CD8-positive, alpha-beta memory T cell (primary cell): ENCODE results near the gene RNF150. TPM values are rescaled to one million over a fixed set of nuclear protein-coding genes. Genes with fewer than 3 reads are reported as not detected.

ENCODE experiments used
- CTCF ChIA-PET: fragments of 350-600 bp; sonication (Branson Sonifier 250); formaldehyde crosslinking; loops from one replicate; lab custom pipeline; 2021; ENCODE audit warnings: antibody characterized with exemption; lab: Charles Lee
- POLR2A ChIA-PET: fragments of 350-600 bp; sonication (Branson Sonifier 250); formaldehyde crosslinking; loops from one replicate; lab custom pipeline; 2021; ENCODE audit warnings: antibody characterized with exemption; lab: Charles Lee
- DNase-seq, 5 donors: peaks; one replicate each; pipeline versions ENCODE4 v3.0.0 to v3.0.0-alpha.2; 2020 to 2022; ENCODE audit warnings: mixed read lengths in 1 of 5
- H3K27ac ChIP-seq: one replicate; pipeline ENCODE4 v1.7.0; 2013; ENCODE audit warnings: low read depth, mild to moderate bottlenecking, low read length, moderate library complexity
- H3K27me3 ChIP-seq: 2 replicates; pipeline ENCODE4 v1.7.0; 2013; ENCODE audit warnings: low read length, mild to moderate bottlenecking; ENCODE audit not compliant: insufficient read depth, poor library complexity, severe bottlenecking
- H3K36me3 ChIP-seq: 2 replicates; pipeline ENCODE4 v1.7.0; 2013; ENCODE audit warnings: mild to moderate bottlenecking, low read length, moderate library complexity; ENCODE audit not compliant: insufficient read depth
- H3K4me1 ChIP-seq: 2 replicates; pipeline ENCODE4 v1.7.0; 2013; ENCODE audit warnings: mild to moderate bottlenecking, low read length, moderate library complexity; ENCODE audit not compliant: insufficient read depth
- H3K4me3 ChIP-seq: 2 replicates; pipeline ENCODE4 v1.7.0; 2013; ENCODE audit warnings: mild to moderate bottlenecking, low read length
- H3K9me3 ChIP-seq: 2 replicates; pipeline ENCODE4 v1.7.0; 2013; ENCODE audit warnings: mild to moderate bottlenecking, low read length
- H3K27ac Mint-ChIP-seq, 8 donors: one replicate each; pipeline ENCODE4 v1.8.0; 2020 to 2021; ENCODE audit warnings: mixed read lengths in 8 of 8, mild to moderate bottlenecking in 6 of 8, inconsistent platforms in 3 of 8, moderate library complexity in 3 of 8
- H3K27me3 Mint-ChIP-seq, 2 donors: one replicate each; pipeline ENCODE4 v1.8.0; 2020 to 2021; ENCODE audit warnings: mixed read lengths in 2 of 2, mild to moderate bottlenecking in 1 of 2, moderate library complexity in 1 of 2
- H3K36me3 Mint-ChIP-seq, 3 donors: one replicate each; pipeline ENCODE4 v1.8.0; 2020 to 2021; ENCODE audit warnings: mixed read lengths in 3 of 3, inconsistent platforms in 1 of 3, mild to moderate bottlenecking in 1 of 3
- H3K4me1 Mint-ChIP-seq, 3 donors: one replicate each; pipeline ENCODE4 v1.8.0; 2020 to 2021; ENCODE audit warnings: mixed read lengths in 3 of 3, inconsistent platforms in 1 of 3, mild to moderate bottlenecking in 1 of 3
- H3K4me3 Mint-ChIP-seq, 7 donors: one replicate each; pipeline ENCODE4 v1.8.0; 2020 to 2021; ENCODE audit warnings: mixed read lengths in 7 of 7, mild to moderate bottlenecking in 6 of 7, moderate library complexity in 4 of 7, inconsistent platforms in 2 of 7
- H3K9me3 Mint-ChIP-seq, 5 donors: one replicate each; pipeline ENCODE4 v1.8.0; 2020 to 2022; ENCODE audit warnings: mixed read lengths in 5 of 5, mild to moderate bottlenecking in 3 of 5, moderate library complexity in 2 of 5, inconsistent platforms in 1 of 5
- polyA plus RNA-seq: library from polyadenylated mRNA; unstranded; fragments of 300-500 nt; fragmentation: Illumina TruSeq; gene quantifications from one replicate; pipeline ENCODE4 v1.2.3, GENCODE V29; 2021
- total RNA-seq, 2 experiments: library from RNA; stranded (reverse); gene quantifications; one replicate each; pipeline ENCODE4 v1.2.3, GENCODE V29; 2021

The RNF150 gene
- total and polyA plus RNA-seq, 3 experiments from 2014 or later, result not detected

DNA sequence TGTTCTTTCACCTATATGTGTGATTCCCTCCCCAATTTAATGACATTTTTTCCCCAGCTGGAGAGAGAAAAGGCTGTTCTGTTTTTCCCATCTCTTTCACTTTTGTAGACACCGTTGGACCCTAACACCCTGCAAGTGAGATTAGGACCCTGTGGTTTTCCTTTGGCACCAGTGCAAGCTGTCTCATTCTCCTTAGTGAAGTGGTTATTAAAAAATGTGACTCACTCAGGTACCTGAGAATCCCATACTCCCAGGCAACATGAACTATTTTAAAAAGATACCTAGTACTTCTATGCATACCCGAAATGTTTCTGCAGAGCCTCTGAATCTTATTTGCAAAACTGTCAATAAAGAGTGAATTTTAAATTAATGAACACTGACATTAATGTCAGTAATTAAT, 201.4 kb downstream of the RNF150 start:
- Mint-ChIP-seq H3K4me1 (no peaks in the 10 kb centered on the region), H3K27me3 (peaks cover 1 to 3% of the 10 kb centered on the region in 2 donors), H3K36me3 (peaks cover 0 to 2% (median 0%) of the 10 kb centered on the region in 3 donors), H3K9me3 (peaks cover 0 to 5% (median 0%) of the 10 kb centered on the region in 5 donors), H3K27ac (no peak overlapping the region), H3K4me3 (no peak overlapping the region)
- no peaks in the 10 kb centered on the region for H3K4me1 ChIP-seq
- no peak overlapping the region for H3K27ac ChIP-seq
- H3K27me3 ChIP-seq, result no peaks in the 10 kb centered on the region
- no peaks in the 10 kb centered on the region for H3K36me3 ChIP-seq
- ChIA-PET CTCF (no interaction called here), POLR2A (no interaction called here)
- DNase-seq, result no peak
- H3K9me3 ChIP-seq, result no peaks in the 10 kb centered on the region
- no peak overlapping the region for H3K4me3 ChIP-seq

DNA sequence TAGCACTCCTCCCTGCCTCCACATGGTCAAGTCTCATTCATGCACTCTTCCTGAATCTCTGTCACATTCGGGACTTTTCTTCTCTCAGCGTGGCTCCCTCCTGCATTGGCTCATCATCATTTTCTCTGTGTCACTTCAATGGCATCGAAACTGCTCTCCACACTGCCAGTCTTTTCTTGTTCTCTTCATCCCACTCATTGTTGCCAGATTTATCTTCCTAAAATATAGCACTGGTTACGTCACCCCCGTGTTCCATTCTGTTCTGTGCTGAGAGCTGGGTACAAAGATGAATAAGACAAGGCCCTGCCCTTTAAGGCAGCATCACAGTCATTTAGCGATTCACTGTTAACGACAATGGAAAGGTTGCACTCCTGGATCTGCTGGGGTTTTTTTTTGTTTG, 202.7 kb downstream of the RNF150 start:
- ChIA-PET CTCF (no interaction called here), POLR2A (no interaction called here)
- Mint-ChIP-seq H3K27ac (no peak overlapping the region), H3K4me1 (no peaks in the 10 kb centered on the region), H3K9me3 (peaks cover 0 to 5% (median 0%) of the 10 kb centered on the region in 5 donors), H3K36me3 (peaks cover 0 to 2% (median 0%) of the 10 kb centered on the region in 3 donors), H3K4me3 (no peak overlapping the region), H3K27me3 (peaks cover 1 to 3% of the 10 kb centered on the region in 2 donors)
- no peak for DNase-seq
- Histone ChIP-seq H3K9me3 (no peaks in the 10 kb centered on the region), H3K27me3 (no peaks in the 10 kb centered on the region), H3K36me3 (no peaks in the 10 kb centered on the region), H3K4me3 (no peak overlapping the region), H3K4me1 (no peaks in the 10 kb centered on the region), H3K27ac (no peak overlapping the region)

DNA sequence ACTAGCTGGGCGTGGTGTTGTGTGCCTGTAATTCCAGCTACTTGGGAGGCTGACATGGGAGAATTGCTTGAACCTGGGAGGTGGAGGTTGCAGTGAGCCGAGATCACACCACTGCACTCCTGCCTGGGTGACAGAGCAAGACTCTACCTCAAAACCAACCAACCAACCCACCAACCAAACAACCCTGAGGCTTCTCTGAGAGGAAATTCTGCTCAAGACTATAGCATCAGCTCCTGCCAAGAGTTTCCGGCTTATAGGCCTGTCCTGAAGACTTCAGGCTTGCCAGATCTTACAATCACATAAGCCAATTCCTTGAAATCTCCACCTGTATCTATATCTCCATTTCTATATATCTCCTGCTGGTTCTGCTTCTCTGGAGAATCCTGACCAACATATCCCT, 203.3 kb downstream of the RNF150 start:
- no peak overlapping the region for H3K4me3 Mint-ChIP-seq
- no peaks in the 10 kb centered on the region for H3K4me1 Mint-ChIP-seq

DNA sequence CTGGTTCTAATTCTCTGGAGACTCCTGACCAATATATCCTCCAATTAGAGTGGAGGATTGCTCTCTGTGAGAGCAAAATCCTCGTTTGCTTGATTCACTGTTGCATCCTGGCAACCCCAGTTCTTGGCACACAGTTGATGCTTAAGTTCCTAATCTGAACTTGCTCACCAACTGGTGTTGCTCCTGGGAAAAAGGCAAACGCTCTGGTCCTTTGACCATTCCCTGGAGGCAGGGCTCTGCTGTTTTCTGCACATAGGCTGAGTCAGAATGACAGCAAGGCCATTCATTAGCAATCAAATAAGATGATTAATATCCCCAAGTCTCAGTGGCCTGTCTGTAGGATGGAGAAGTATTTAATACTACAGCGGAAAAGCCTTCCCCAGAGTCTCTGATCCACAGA, 204.4 kb downstream of the RNF150 start:
- no peak for DNase-seq
- CTCF ChIA-PET, result no interaction called here
- Mint-ChIP-seq H3K4me3 (no peak overlapping the region), H3K27me3 (peaks cover 1 to 3% of the 10 kb centered on the region in 2 donors), H3K9me3 (peaks cover 0 to 3% (median 0%) of the 10 kb centered on the region in 5 donors), H3K27ac (peak overlapping the region in 1 of 8 donors; percentile 25), H3K36me3 (peaks cover 0 to 2% (median 0%) of the 10 kb centered on the region in 3 donors), H3K4me1 (no peaks in the 10 kb centered on the region)
- H3K36me3 ChIP-seq, result no peaks in the 10 kb centered on the region
- H3K4me1 ChIP-seq, result no peaks in the 10 kb centered on the region
- POLR2A ChIA-PET, result no interaction called here
- no peaks in the 10 kb centered on the region for H3K9me3 ChIP-seq
- no peak overlapping the region for H3K4me3 ChIP-seq
- H3K27me3 ChIP-seq, result no peaks in the 10 kb centered on the region
- H3K27ac ChIP-seq, result no peak overlapping the region

More for the DNA sequence above, 203.3 kb downstream of the RNF150 start:
- no peak overlapping the region for H3K4me3 ChIP-seq
- Mint-ChIP-seq H3K36me3 (peaks cover 0 to 2% (median 0%) of the 10 kb centered on the region in 3 donors), H3K27ac (no peak overlapping the region), H3K9me3 (peaks cover 0 to 5% (median 0%) of the 10 kb centered on the region in 5 donors), H3K27me3 (peaks cover 1 to 3% of the 10 kb centered on the region in 2 donors)
- no peaks in the 10 kb centered on the region for H3K36me3 ChIP-seq
- ChIA-PET POLR2A (no interaction called here), CTCF (no interaction called here)
- no peaks in the 10 kb centered on the region for H3K27me3 ChIP-seq
- H3K9me3 ChIP-seq, result no peaks in the 10 kb centered on the region
- H3K27ac ChIP-seq, result no peak overlapping the region
- no peak for DNase-seq
- no peaks in the 10 kb centered on the region for H3K4me1 ChIP-seq

DNA sequence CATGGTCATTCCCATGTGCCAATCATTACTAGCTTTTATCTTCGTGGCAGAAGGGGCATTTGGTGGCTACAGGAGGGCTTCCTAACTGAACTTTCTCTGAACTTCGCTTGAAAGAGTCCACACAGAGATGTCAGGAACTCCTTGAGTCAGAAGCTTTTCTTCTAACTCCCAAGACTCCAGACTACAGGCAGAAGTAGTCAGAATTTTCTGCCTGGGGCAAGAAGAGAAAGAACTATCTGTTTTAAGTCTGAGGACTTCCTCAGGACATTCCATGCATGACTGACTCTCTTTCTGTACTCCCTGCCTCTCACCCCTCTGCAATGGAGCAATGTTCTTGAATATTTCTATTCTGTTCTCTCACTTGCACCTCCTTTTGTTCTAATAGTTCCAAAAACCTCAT, 206.6 kb downstream of the RNF150 start:
- Histone ChIP-seq H3K4me3 (no peak overlapping the region), H3K36me3 (no peaks in the 10 kb centered on the region), H3K9me3 (no peaks in the 10 kb centered on the region), H3K27me3 (no peaks in the 10 kb centered on the region), H3K27ac (no peak overlapping the region), H3K4me1 (no peaks in the 10 kb centered on the region)
- no peak for DNase-seq
- Mint-ChIP-seq H3K27ac (no peak overlapping the region), H3K9me3 (peaks cover 0 to 4% (median 0%) of the 10 kb centered on the region in 5 donors), H3K4me1 (no peaks in the 10 kb centered on the region), H3K36me3 (no peaks in the 10 kb centered on the region), H3K4me3 (no peak overlapping the region), H3K27me3 (no peaks in the 10 kb centered on the region)
- ChIA-PET POLR2A (no interaction called here), CTCF (no interaction called here)

DNA sequence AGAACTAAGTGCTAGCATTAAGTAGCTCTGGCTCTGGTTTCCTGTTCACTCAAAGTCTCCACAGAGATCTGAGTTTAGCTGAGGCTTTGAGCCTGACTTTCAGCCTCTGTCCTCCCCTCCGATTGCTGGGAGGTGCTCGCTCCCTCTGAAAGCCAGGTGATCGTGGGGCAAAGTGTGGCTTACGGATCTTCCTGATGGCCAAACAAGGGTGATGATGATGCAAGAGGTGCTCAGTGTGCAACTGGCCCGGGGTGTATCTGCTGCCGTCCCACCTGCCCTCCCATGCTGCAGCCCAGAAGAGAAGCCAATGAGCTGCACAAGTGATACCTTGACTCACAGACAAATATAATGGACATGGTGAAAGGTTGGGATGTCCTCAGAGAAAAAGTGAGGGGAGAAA, 207.9 kb downstream of the RNF150 start:
- Histone ChIP-seq H3K9me3 (no peaks in the 10 kb centered on the region), H3K4me1 (no peaks in the 10 kb centered on the region), H3K4me3 (no peak overlapping the region), H3K27me3 (no peaks in the 10 kb centered on the region), H3K27ac (no peak overlapping the region), H3K36me3 (no peaks in the 10 kb centered on the region)
- CTCF ChIA-PET, result no interaction called here
- Mint-ChIP-seq H3K4me1 (no peaks in the 10 kb centered on the region), H3K27me3 (no peaks in the 10 kb centered on the region), H3K27ac (no peak overlapping the region), H3K4me3 (no peak overlapping the region), H3K36me3 (no peaks in the 10 kb centered on the region), H3K9me3 (peaks cover 0 to 3% (median 2%) of the 10 kb centered on the region in 5 donors)
- no peak for DNase-seq
- POLR2A ChIA-PET, result no interaction called here

DNA sequence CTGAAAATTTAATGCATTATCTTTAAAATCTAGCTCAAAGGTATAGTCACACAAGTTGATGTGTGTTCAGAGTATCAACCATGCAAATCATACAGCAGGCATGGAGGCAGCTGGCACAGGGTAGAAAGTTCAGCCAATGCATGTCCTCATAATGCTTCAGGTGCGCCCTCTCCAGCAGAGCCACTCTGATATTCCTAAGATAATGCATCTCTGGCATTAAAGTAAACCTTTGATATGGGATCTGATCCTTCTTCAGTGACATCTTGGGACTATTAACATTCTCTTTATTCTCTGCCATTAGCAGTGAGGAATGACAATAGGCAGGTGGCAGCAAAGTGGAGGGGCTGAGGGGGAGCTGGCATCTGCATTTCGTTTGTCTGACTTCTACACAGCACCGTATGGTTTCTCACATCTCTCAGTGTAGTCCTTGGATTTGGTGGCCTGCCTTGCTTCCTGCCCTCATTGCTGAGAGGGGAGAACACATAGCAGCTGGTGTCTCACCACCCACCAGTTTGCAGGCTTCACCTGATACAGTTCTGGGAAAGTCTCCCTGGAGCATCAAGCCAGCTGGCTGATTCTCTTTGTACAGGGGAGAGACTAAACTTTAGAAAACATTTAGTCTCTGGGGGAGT, 208.4 kb downstream of the RNF150 start:
- H3K4me1 Mint-ChIP-seq, result no peaks in the 10 kb centered on the region
- POLR2A ChIA-PET, result no interaction called here
- no peak overlapping the region for H3K27ac ChIP-seq
- H3K4me3 ChIP-seq, result no peak overlapping the region
- no peaks in the 10 kb centered on the region for H3K27me3 ChIP-seq
- no peak overlapping the region for H3K27ac Mint-ChIP-seq
- H3K9me3 Mint-ChIP-seq, result peaks cover 0 to 2% (median 0%) of the 10 kb centered on the region in 5 donors
- CTCF ChIA-PET, result no interaction called here
- no peaks in the 10 kb centered on the region for H3K36me3 ChIP-seq
- DNase-seq, result no peak
- H3K36me3 Mint-ChIP-seq, result no peaks in the 10 kb centered on the region
- H3K27me3 Mint-ChIP-seq, result no peaks in the 10 kb centered on the region
- no peaks in the 10 kb centered on the region for H3K9me3 ChIP-seq
- no peak overlapping the region for H3K4me3 Mint-ChIP-seq
- no peaks in the 10 kb centered on the region for H3K4me1 ChIP-seq

DNA sequence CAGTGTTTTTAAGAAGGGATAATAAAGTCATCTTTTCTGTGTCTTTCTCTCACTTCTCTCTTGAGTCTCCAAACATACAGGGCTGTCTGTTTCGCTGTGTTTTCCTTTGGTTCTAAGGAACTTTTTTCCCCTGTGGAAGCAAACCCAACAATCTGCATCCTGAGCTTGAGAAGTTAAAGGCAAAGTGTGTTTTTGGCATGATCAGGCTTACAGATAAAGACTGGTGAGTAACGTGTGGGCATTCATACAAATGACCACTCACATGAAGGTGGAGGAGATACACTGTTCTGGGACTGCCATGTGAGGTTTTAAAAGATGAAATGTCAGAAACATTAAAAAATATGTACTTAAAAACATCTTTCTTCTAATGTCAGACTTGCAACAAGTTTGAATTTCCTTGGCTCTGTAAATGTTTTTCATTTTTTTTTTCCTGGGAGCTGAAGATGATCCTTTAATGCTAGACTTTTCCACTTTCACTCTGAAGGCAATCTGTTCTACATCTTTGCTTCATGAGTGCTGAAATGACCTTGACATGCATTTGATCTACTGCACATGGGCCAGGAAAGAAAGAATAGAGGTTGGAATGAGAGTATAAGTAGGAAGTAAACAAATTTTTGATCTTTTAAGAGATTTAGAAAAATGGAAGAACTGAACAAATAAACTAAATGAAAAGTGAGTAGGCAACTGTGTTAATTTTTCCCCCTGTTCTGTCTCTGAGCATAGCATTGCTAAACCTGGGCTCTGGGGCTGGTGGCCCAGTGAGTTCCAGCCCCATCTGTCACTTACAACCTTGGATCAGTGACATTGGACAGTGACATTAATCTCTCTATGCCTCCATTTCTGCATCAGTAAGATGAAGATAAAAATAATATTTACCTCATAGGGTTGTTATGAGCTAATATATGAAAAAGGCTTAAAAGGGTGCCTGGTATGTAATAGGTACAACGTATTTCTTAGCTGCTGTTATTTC, 226.0 kb downstream of the RNF150 start:
- no peaks in the 10 kb centered on the region for H3K27me3 ChIP-seq
- DNase-seq, result no peak
- POLR2A ChIA-PET, result no interaction called here
- no peak overlapping the region for H3K4me3 ChIP-seq
- H3K4me1 ChIP-seq, result no peaks in the 10 kb centered on the region
- CTCF ChIA-PET, result no interaction called here
- no peaks in the 10 kb centered on the region for H3K36me3 ChIP-seq
- H3K9me3 ChIP-seq, result no peaks in the 10 kb centered on the region
- H3K27ac Mint-ChIP-seq, result no peak overlapping the region
- no peaks in the 10 kb centered on the region for H3K36me3 Mint-ChIP-seq
- no peaks in the 10 kb centered on the region for H3K27me3 Mint-ChIP-seq
- no peaks in the 10 kb centered on the region for H3K9me3 Mint-ChIP-seq
- no peak overlapping the region for H3K27ac ChIP-seq
- no peak overlapping the region for H3K4me3 Mint-ChIP-seq
- no peaks in the 10 kb centered on the region for H3K4me1 Mint-ChIP-seq
